ENCODE data around the gene TMCO4. TPM values are rescaled to one million over a fixed set of nuclear protein-coding genes. Genes with fewer than 3 reads are reported as not detected.

The TMCO4 gene
- total and polyA plus RNA-seq, 12 donors, result 6.1 to 12.2 (median 8.0) TPM

DNA sequence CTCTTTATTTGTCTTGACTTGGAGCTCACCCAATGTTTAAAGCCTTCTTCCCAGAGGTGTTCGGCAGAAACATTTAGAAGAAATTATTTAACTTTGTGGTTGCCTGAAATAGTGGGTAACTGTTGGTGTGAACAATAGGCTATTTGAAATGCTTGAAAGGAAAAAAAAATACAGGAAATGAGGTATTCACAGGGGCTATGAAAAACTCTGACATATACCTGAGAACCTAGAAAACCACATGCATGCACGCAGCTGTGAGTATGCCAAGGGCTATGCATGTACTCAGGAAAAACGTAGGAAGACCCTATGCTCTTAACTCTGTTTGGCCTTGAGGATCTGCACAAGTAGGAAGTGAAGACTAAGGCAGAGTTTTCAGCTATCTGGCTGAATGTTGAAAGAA is 31.7 kb upstream of the TMCO4 start:
- Histone ChIP-seq H3K36me3 (no peaks in the 10 kb centered on the region), H3K4me3 (no peak overlapping the region), H3K9me3 (peaks cover 0 to 9% (median 0%) of the 10 kb centered on the region in 11 donors), H3K27me3 (peaks cover 0 to 36% (median 27%) of the 10 kb centered on the region in 7 donors), H3K27ac (no peak overlapping the region), H3K4me1 (no peaks in the 10 kb centered on the region)
- DNase-seq (no peak), ATAC-seq (no peak)
- 74 to 76% methylated on average over 3 of the region's 3 CpGs for WGBS, 2 donors
- TF ChIP-seq, protein P1, sequence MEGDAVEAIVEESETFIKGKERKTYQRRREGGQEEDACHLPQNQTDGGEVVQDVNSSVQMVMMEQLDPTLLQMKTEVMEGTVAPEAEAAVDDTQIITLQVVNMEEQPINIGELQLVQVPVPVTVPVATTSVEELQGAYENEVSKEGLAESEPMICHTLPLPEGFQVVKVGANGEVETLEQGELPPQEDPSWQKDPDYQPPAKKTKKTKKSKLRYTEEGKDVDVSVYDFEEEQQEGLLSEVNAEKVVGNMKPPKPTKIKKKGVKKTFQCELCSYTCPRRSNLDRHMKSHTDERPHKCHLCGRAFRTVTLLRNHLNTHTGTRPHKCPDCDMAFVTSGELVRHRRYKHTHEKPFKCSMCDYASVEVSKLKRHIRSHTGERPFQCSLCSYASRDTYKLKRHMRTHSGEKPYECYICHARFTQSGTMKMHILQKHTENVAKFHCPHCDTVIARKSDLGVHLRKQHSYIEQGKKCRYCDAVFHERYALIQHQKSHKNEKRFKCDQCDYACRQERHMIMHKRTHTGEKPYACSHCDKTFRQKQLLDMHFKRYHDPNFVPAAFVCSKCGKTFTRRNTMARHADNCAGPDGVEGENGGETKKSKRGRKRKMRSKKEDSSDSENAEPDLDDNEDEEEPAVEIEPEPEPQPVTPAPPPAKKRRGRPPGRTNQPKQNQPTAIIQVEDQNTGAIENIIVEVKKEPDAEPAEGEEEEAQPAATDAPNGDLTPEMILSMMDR (IDR thresholded peaks at IDR 0.05), result no peak
- intact Hi-C loops (cut with DNase I), result no loop called here

- H3K4me3 ChIP-seq, result no peak overlapping the region
- H3K36me3 ChIP-seq, result no peaks in the 10 kb centered on the region
- H3K4me1 ChIP-seq, result no peaks in the 10 kb centered on the region
- H3K9me3 ChIP-seq, result peaks cover 0 to 9% (median 0%) of the 10 kb centered on the region in 11 donors
- H3K27ac ChIP-seq, result no peak overlapping the region
- TF ChIP-seq, protein P1 (IDR thresholded peaks at IDR 0.05), result no peak
- no peak for ATAC-seq
- H3K27me3 ChIP-seq, result peaks cover 0 to 32% (median 27%) of the 10 kb centered on the region in 7 donors
- 77 to 82% methylated on average over 3 of the region's 3 CpGs for WGBS, 2 donors
- DNase-seq, result no peak
- intact Hi-C loops (cut with DNase I), result no loop called here
These were observed 28.8 kb upstream of the TMCO4 start for GRCh38 chr1:19828546-19828945.

- no peak overlapping the region for H3K4me3 ChIP-seq
- WGBS, 2 donors, result 18 to 27% methylated on average over 6 of the region's 6 CpGs
- H3K36me3 ChIP-seq, result no peaks in the 10 kb centered on the region
- DNase-seq (no peak), ATAC-seq (no peak)
- H3K27me3 ChIP-seq, result peaks cover 0 to 18% (median 11%) of the 10 kb centered on the region in 7 donors
- no peaks in the 10 kb centered on the region for H3K4me1 ChIP-seq
- intact Hi-C loops (cut with DNase I), result no loop called here
- H3K27ac ChIP-seq, result no peak overlapping the region
- H3K9me3 ChIP-seq, result no peaks in the 10 kb centered on the region
- TF ChIP-seq, protein P1 (IDR thresholded peaks at IDR 0.05), result no peak
These were observed 25.6 kb upstream of the TMCO4 start for GRCh38 chr1:19825298-19825697.

- Histone ChIP-seq H3K27me3 (peaks cover 0 to 14% (median 5%) of the 10 kb centered on the region in 7 donors), H3K4me3 (no peak overlapping the region), H3K27ac (no peak overlapping the region), H3K36me3 (no peaks in the 10 kb centered on the region), H3K9me3 (no peaks in the 10 kb centered on the region), H3K4me1 (no peaks in the 10 kb centered on the region)
- 68 to 70% methylated on average over 4 of the region's 4 CpGs for WGBS, 2 donors
- intact Hi-C loops (cut with DNase I), result no loop called here
- no peak for ATAC-seq
- DNase-seq, result no peak
- TF ChIP-seq, protein P1 (IDR thresholded peaks at IDR 0.05), result no peak
These were observed 24.8 kb upstream of the TMCO4 start for GRCh38 chr1:19824541-19824940.
